HG03045 (cell line): ENCODE results near the gene TMEM117.

Experiments used
- ATAC-seq: cut with Tn5 transposase; IDR thresholded peaks from one replicate; pipeline ENCODE4 v1.9.1; 2021; ENCODE audit warnings: mild to moderate bottlenecking, moderate library complexity; ENCODE audit not compliant: unreplicated experiment

The TMEM117 gene

GRCh38 chr12:43951286-43951685, 115.4 kb downstream of the TMEM117 start:
- ATAC-seq: no peak

GRCh38 chr12:43957732-43958372, 122.0 kb downstream of the TMEM117 start:
- ATAC-seq: peak; percentile 70

GRCh38 chr12:43964033-43964432, 128.2 kb downstream of the TMEM117 start:
- no peak for ATAC-seq

DNA sequence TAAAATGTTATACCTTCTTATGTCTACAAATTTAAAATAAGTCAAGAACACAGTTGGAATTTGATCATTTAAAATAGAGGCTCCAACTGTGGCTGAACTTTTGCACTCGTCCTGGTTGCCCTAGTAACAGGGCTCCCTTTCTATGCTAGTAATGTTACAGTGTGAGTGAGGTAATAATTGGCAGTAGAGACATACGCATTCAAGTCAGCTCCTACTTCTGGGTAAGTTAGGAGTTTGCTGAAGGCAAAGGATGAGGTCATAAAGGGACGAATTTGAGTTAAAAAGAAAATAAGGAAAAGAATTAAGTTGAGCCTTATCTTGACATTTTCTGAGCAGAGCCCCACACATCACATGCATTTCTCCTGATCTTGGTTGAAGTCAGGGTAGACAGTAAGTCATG, 129.1 kb downstream of the TMEM117 start:
- no peak for ATAC-seq

- no peak for ATAC-seq
These were observed 130.0 kb downstream of the TMEM117 start for GRCh38 chr12:43965899-43966298.

DNA sequence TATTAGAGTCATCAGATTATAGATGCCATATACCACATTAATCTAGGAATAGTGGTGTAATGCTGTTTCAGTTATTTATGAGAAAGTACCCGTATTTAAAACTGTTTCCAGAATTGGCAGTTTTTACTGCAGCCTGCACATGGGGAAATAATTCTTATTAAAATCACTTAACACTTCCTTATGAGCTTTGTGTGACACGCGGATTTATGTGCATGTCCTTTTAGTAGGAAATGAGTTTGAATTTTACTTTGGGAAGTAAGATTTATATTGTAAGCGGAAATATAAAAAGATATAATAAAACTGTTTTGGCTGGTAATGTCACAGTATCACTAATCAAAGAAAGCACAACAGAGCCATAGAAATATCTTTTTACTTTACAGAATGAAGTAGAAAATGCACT, 132.9 kb downstream of the TMEM117 start:
- ATAC-seq: no peak

GRCh38 chr12:43969882-43970281, 134.0 kb downstream of the TMEM117 start:
- ATAC-seq: no peak

DNA sequence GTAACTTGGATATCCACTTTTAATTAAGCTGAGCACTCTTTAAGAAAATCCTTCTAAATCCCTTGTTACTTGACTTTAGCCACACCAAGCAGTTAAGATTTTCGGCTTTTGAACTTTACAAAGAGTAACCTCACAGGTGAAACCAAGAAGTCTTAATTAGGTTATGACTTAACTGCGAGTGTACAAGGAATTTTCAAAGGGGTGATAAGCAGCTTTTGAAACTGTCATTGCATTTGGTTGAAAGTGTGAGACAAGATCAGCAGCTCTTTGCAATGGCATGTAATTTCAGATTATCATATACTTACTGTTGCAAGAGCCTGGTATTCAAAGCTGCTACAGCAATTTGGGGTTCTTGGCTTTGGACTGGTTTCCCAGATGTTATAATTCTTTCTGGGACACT, 137.5 kb downstream of the TMEM117 start:
- no peak for ATAC-seq

GRCh38 chr12:43973993-43974392, 138.1 kb downstream of the TMEM117 start:
- no peak for ATAC-seq

GRCh38 chr12:43976027-43976426, 140.1 kb downstream of the TMEM117 start:
- ATAC-seq: no peak

GRCh38 chr12:43978556-43978955, 142.7 kb downstream of the TMEM117 start:
- no peak for ATAC-seq

- ATAC-seq: no peak
These were observed 143.6 kb downstream of the TMEM117 start for GRCh38 chr12:43979450-43979849.

DNA sequence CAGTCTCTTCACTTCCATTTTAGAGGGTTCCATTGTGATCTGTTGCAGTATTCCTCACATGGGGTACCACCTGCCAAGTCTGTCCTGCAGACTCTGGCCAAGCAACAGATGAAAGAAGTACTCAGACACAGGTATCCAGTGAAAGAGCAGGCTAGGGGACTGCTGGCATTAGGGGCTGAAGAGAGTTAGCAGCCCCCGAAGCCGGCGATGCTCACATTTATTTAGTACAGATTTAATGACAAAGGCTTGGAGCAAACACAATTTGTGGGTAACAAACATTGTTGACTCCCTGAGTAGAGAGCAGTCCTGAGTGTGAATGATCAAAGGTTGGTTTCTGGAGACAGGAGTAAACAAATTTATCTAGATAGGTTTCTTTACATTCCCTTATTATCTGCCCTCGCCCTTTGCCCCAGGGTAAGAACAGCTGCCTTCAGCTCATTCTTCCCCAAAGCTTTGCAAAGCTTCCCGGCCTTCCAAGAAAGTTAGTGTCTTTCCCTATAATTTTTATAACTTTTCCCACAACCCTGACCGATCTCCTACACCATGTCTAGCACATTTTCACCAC, 144.8 kb downstream of the TMEM117 start:
- no peak for ATAC-seq

DNA sequence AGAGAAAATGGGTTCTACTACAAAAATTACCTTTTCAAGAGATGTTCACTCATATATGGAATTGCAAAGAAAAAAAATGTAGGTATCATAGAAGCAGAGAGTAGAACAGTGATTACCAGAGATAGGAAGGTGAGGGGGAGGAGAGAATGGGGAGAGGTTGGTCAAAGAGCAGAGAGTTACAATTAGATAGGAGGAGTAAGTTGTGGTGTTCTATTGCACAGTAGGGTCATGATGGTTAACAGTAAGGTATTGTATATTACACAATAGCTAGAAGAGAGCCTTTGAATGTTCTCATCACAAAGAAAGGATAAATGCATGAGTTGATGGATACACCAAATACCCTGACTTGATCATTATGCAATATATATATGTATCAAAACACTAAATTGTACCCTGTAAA, 145.8 kb downstream of the TMEM117 start:
- ATAC-seq: no peak

GRCh38 chr12:43982544-43982943, 146.7 kb downstream of the TMEM117 start:
- no peak for ATAC-seq

GRCh38 chr12:43988838-43989560, 153.1 kb downstream of the TMEM117 start:
- peak; percentile 97 for ATAC-seq

GRCh38 chr12:43992856-43993255, 157.0 kb downstream of the TMEM117 start:
- ATAC-seq: no peak

- ATAC-seq: peak; percentile 95
These were observed 164.6 kb downstream of the TMEM117 start for GRCh38 chr12:44000309-44000952.

DNA sequence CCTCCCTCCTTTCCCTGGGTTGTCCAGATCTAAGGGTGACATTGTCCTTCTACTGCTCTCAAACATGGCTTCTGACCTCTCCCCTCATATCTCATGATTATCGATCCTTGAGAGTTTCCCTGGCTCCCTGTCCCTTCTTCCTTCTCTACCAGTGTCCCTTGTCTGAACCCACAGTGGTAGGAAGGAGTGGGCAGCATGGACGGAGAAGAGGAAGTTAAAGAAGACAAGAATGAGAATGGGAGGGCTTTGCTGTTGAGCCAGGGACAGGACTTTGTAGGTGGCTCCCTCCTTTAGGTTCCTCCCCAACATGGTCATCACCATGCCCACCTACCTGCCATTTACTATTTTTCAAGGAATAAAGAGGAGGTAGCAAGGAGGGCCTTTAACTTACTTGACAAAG, 166.7 kb downstream of the TMEM117 start:
- ATAC-seq: no peak

DNA sequence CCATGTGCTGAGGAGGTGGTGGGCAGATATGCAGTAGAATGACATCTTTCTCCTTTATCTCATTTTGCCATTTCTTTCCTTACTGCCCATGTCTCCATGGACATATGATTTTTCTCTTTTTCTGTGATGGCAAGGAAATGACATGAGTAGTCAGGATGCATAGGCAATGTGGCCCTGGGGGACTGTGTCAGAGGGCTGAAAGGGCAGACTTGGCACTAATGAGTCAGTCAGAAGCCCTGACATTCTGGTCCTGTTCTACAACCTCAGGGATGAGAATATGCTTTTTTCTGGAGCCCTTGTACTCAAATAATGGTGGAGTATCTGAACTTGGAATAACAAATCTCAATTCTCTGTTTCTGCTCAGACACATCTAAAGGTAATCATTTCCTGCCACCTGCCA, 167.8 kb downstream of the TMEM117 start:
- ATAC-seq: no peak

GRCh38 chr12:44015333-44015941, 179.6 kb downstream of the TMEM117 start:
- peak; percentile 72 for ATAC-seq
